Neural progenitor cell (in vitro differentiated cells): ENCODE measurements around the gene AAMP.

Experiments
- CTCF ChIP-seq: fragments of 200-600 bp; sonication (generic); IDR thresholded peaks from 2 replicates; pipeline ENCODE4 v1.5.1; 2017; ENCODE audit warnings: antibody characterized with exemption, mild to moderate bottlenecking
- EZH2 ChIP-seq: fragments of 200-600 bp; sonication (generic); IDR thresholded peaks from 2 replicates; pipeline ENCODE4 v1.6.1; 2017; ENCODE audit warnings: antibody characterized with exemption, mild to moderate bottlenecking, moderate library complexity
- EZH2phosphoT487 ChIP-seq: fragments of 200-600 bp; sonication (generic); IDR thresholded peaks from 2 replicates; pipeline ENCODE4 v1.6.1; 2017; ENCODE audit warnings: antibody characterized with exemption

DNA sequence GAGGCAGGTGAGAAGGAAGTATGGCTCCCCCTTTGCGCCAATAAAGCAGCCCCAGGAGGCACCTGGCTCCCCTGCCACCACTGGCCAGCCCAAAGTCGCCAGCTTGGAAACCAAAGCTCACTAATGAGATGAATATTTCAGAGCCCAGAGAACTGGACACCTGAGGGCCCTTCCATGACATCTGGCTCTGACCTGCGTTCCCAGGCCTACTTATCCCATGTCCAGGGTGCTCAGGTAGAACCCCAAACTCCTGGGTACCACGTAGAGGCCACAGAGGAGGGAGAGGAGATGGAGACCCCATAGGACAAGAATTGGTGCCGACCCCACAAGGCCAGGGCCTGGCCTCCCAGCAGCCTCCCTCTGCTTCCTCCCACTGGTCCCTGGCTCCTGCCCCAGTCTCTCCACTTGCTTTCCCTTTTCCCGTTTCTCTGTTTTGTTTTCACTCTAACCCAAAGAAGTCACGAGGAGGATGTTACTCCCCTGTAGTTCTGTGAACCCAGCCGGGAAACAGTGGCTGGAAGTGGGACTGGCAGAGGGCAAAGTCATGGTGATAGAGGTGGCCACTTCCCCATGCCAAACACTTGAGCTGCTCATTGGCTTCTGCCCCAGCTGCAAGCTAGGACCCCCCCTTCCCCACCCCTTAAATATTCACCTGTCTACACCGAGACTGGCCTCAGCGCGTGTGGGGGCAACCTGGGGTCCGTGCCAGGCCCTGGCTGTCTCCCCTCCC lies 21.5 kb upstream of the AAMP start:
- no peak for TF ChIP-seq CTCF
- TF ChIP-seq EZH2phosphoT487 = no peak
- TF ChIP-seq EZH2 = no peak
